CD8-positive, alpha-beta memory T cell (primary cell): Measurements from ENCODE around the gene OR8G1. TPM values are rescaled to one million over a fixed set of nuclear protein-coding genes. Genes with fewer than 3 reads are reported as not detected.
"Not testable (repeated sequence)": the region's sequence is repeated elsewhere in the genome, so short reads cannot be mapped to it uniquely, and the experiment has no call there.

Experiments
- CTCF ChIA-PET: fragments of 350-600 bp; sonication (Branson Sonifier 250); formaldehyde crosslinking; loops from one replicate; lab custom pipeline; 2021; ENCODE audit warnings: antibody characterized with exemption; lab: Charles Lee
- POLR2A ChIA-PET: fragments of 350-600 bp; sonication (Branson Sonifier 250); formaldehyde crosslinking; loops from one replicate; lab custom pipeline; 2021; ENCODE audit warnings: antibody characterized with exemption; lab: Charles Lee
- DNase-seq, 5 donors: peaks; one replicate each; pipeline versions ENCODE4 v3.0.0 to v3.0.0-alpha.2; 2020 to 2022; ENCODE audit warnings: mixed read lengths in 1 of 5
- H3K27ac ChIP-seq: one replicate; pipeline ENCODE4 v1.7.0; 2013; ENCODE audit warnings: low read depth, mild to moderate bottlenecking, low read length, moderate library complexity
- H3K27me3 ChIP-seq: 2 replicates; pipeline ENCODE4 v1.7.0; 2013; ENCODE audit warnings: low read length, mild to moderate bottlenecking; ENCODE audit not compliant: insufficient read depth, poor library complexity, severe bottlenecking
- H3K36me3 ChIP-seq: 2 replicates; pipeline ENCODE4 v1.7.0; 2013; ENCODE audit warnings: mild to moderate bottlenecking, low read length, moderate library complexity; ENCODE audit not compliant: insufficient read depth
- H3K4me1 ChIP-seq: 2 replicates; pipeline ENCODE4 v1.7.0; 2013; ENCODE audit warnings: mild to moderate bottlenecking, low read length, moderate library complexity; ENCODE audit not compliant: insufficient read depth
- H3K4me3 ChIP-seq: 2 replicates; pipeline ENCODE4 v1.7.0; 2013; ENCODE audit warnings: mild to moderate bottlenecking, low read length
- H3K9me3 ChIP-seq: 2 replicates; pipeline ENCODE4 v1.7.0; 2013; ENCODE audit warnings: mild to moderate bottlenecking, low read length
- H3K27ac Mint-ChIP-seq, 8 donors: one replicate each; pipeline ENCODE4 v1.8.0; 2020 to 2021; ENCODE audit warnings: mixed read lengths in 8 of 8, mild to moderate bottlenecking in 6 of 8, inconsistent platforms in 3 of 8, moderate library complexity in 3 of 8
- H3K27me3 Mint-ChIP-seq, 2 donors: one replicate each; pipeline ENCODE4 v1.8.0; 2020 to 2021; ENCODE audit warnings: mixed read lengths in 2 of 2, mild to moderate bottlenecking in 1 of 2, moderate library complexity in 1 of 2
- H3K36me3 Mint-ChIP-seq, 3 donors: one replicate each; pipeline ENCODE4 v1.8.0; 2020 to 2021; ENCODE audit warnings: mixed read lengths in 3 of 3, inconsistent platforms in 1 of 3, mild to moderate bottlenecking in 1 of 3
- H3K4me1 Mint-ChIP-seq, 3 donors: one replicate each; pipeline ENCODE4 v1.8.0; 2020 to 2021; ENCODE audit warnings: mixed read lengths in 3 of 3, inconsistent platforms in 1 of 3, mild to moderate bottlenecking in 1 of 3
- H3K4me3 Mint-ChIP-seq, 7 donors: one replicate each; pipeline ENCODE4 v1.8.0; 2020 to 2021; ENCODE audit warnings: mixed read lengths in 7 of 7, mild to moderate bottlenecking in 6 of 7, moderate library complexity in 4 of 7, inconsistent platforms in 2 of 7
- H3K9me3 Mint-ChIP-seq, 5 donors: one replicate each; pipeline ENCODE4 v1.8.0; 2020 to 2022; ENCODE audit warnings: mixed read lengths in 5 of 5, mild to moderate bottlenecking in 3 of 5, moderate library complexity in 2 of 5, inconsistent platforms in 1 of 5
- polyA plus RNA-seq: library from polyadenylated mRNA; unstranded; fragments of 300-500 nt; fragmentation: Illumina TruSeq; gene quantifications from one replicate; pipeline ENCODE4 v1.2.3, GENCODE V29; 2021
- total RNA-seq, 2 experiments: library from RNA; stranded (reverse); gene quantifications; one replicate each; pipeline ENCODE4 v1.2.3, GENCODE V29; 2021

The OR8G1 gene
- total and polyA plus RNA-seq, 3 experiments from 2014 or later: not detected

DNA sequence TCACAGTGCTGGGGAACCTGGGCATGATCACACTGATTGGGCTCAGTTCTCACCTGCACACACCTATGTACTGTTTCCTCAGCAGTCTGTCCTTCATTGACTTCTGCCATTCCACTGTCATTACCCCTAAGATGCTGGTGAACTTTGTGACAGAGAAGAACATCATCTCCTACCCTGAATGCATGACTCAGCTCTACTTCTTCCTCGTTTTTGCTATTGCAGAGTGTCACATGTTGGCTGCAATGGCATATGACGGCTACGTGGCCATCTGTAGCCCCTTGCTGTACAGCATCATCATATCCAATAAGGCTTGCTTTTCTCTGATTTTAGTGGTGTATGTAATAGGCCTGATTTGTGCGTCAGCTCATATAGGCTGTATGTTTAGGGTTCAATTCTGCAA is 24.1 kb downstream of the OR8G1 start:
- H3K9me3 Mint-ChIP-seq, POLR2A ChIA-PET, H3K27ac ChIP-seq, H3K36me3 Mint-ChIP-seq, H3K27me3 Mint-ChIP-seq, CTCF ChIA-PET, H3K9me3 ChIP-seq, H3K4me1 Mint-ChIP-seq, H3K27me3 ChIP-seq, DNase-seq, H3K27ac Mint-ChIP-seq, H3K4me3 Mint-ChIP-seq, H3K36me3 ChIP-seq, H3K4me3 ChIP-seq, H3K4me1 ChIP-seq: not testable (repeated sequence)

DNA sequence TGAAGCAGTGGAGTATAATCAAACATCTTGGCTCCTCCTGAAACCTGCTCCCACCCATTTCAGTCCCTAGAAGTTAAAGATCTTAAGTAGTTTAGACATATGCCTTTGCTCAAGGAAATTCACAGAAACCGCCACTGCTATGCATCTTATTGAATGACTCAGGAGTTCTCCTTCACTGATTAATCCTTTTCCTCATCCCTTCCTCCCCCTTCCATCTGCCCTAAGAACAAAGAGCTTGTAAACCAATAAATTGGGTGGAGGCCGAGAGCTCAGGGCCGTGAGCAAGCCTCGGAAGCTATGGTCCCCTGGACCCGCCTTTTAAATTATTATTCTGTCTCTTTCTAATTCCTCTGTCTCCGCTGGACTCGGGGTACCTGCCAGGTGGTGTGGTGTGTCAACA is 30.0 kb downstream of the OR8G1 start:
- H3K27ac Mint-ChIP-seq, H3K9me3 Mint-ChIP-seq, H3K4me1 Mint-ChIP-seq, H3K27me3 ChIP-seq, DNase-seq, H3K27ac ChIP-seq, H3K36me3 Mint-ChIP-seq, H3K4me3 ChIP-seq, H3K9me3 ChIP-seq, POLR2A ChIA-PET, H3K4me1 ChIP-seq, H3K4me3 Mint-ChIP-seq, CTCF ChIA-PET, H3K27me3 Mint-ChIP-seq, H3K36me3 ChIP-seq: not testable (repeated sequence)

DNA sequence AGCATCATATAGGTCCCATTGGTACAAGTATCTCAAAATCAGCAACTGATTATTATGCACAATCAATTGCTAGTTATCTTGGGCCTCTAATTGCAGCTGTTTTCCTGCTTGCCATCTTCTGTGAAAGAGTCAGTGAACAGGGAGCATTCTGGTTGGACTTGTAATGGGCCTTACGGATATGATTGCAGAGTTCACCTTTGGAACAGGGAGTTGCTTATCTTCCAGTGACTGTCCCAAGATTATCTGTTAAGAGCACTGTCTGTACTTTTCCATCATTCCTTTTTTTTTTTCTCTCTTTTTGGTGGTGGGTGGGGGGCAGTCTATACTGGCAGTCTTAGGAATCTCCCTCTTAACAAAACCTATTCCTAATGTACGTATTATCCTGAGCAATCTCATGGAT is 33.1 kb downstream of the OR8G1 start:
- H3K27me3 Mint-ChIP-seq: no peaks in the 10 kb centered on the region
- no peaks in the 10 kb centered on the region for H3K4me1 Mint-ChIP-seq
- Histone ChIP-seq H3K9me3 (no peaks in the 10 kb centered on the region), H3K27me3 (no peaks in the 10 kb centered on the region), H3K36me3 (no peaks in the 10 kb centered on the region), H3K4me1 (no peaks in the 10 kb centered on the region), H3K27ac (no peak overlapping the region), H3K4me3 (no peak overlapping the region)
- no peak overlapping the region for H3K27ac Mint-ChIP-seq
- H3K36me3 Mint-ChIP-seq: no peaks in the 10 kb centered on the region
- H3K9me3 Mint-ChIP-seq: peaks cover 0 to 7% (median 0%) of the 10 kb centered on the region in 5 donors
- no peak overlapping the region for H3K4me3 Mint-ChIP-seq
- ChIA-PET CTCF (no interaction called here), POLR2A (no interaction called here)
- no peak for DNase-seq

DNA sequence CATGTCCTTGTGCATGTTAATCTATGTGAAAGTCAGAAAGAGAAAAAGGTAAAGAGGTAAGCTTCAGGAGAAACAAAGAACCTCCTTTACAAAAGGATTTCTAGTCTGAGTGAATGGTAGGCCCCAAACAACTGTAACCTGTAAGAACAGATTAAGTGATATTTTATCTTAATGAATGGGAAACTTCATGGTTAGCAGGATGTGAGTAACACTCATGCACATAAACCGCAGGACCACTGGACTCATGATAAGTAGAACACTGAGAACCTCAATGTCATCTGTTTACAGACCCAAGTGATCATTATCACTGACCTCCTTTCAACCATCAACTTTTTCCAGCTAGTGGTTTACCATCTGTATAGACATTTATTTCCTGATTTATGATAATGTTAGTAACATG is 35.2 kb downstream of the OR8G1 start:
- H3K4me3 ChIP-seq: no peak overlapping the region
- no peak overlapping the region for H3K27ac ChIP-seq
- ChIA-PET POLR2A (no interaction called here), CTCF (no interaction called here)
- no peaks in the 10 kb centered on the region for H3K9me3 ChIP-seq
- no peak for DNase-seq
- Mint-ChIP-seq H3K27me3 (no peaks in the 10 kb centered on the region), H3K27ac (no peak overlapping the region), H3K36me3 (no peaks in the 10 kb centered on the region), H3K4me3 (no peak overlapping the region), H3K9me3 (peaks cover 0 to 15% (median 6%) of the 10 kb centered on the region in 5 donors), H3K4me1 (no peaks in the 10 kb centered on the region)
- no peaks in the 10 kb centered on the region for H3K36me3 ChIP-seq
- H3K4me1 ChIP-seq: no peaks in the 10 kb centered on the region
- no peaks in the 10 kb centered on the region for H3K27me3 ChIP-seq

DNA sequence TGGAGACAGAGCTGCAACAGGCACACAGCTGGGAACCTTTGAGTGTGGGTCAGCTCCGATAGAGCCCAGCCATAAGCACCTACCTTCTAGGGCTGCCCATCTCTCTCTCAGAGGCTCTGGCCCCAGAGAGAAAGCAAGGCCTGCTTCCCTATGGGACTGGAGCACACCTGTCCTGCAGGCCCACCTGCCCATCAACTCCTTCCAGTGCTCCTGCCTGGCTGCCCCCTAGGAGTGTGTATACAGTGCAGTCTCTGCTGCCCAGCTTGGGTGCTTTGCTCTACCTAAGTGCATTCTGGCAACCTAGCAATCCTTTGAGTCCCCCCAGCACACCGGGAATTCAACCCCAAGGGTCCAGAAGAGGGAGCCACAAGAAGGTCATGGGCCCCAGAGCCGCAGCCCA is 36.3 kb downstream of the OR8G1 start:
- no peaks in the 10 kb centered on the region for H3K4me1 ChIP-seq
- H3K27me3 ChIP-seq: no peaks in the 10 kb centered on the region
- DNase-seq: no peak
- no peak overlapping the region for H3K4me3 ChIP-seq
- Mint-ChIP-seq H3K4me3 (no peak overlapping the region), H3K9me3 (peaks cover 0 to 15% (median 7%) of the 10 kb centered on the region in 5 donors), H3K27me3 (no peaks in the 10 kb centered on the region), H3K36me3 (no peaks in the 10 kb centered on the region), H3K4me1 (no peaks in the 10 kb centered on the region), H3K27ac (no peak overlapping the region)
- CTCF ChIA-PET: no interaction called here
- no peaks in the 10 kb centered on the region for H3K9me3 ChIP-seq
- no peaks in the 10 kb centered on the region for H3K36me3 ChIP-seq
- POLR2A ChIA-PET: no interaction called here
- no peak overlapping the region for H3K27ac ChIP-seq

DNA sequence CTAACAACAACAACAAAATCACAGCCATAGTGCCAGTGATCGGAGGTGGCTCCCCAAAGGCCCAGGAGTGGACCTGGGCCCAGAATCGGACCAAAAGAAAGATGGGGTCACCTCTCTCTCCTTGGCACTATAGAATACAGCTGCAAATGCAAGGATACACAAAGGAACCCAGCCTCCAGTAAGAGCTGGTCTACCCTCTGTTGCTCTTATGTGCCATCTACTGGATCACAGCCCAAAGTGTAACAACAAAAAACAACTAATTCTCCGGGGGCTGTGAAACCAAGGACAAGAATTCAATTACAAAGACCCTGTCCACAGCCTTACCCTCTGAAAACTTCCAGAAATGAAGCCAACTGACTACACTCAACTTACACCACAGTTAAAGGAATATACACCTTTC is 36.9 kb downstream of the OR8G1 start:
- Histone ChIP-seq H3K9me3 (no peaks in the 10 kb centered on the region), H3K27ac (no peak overlapping the region), H3K27me3 (no peaks in the 10 kb centered on the region), H3K4me3 (no peak overlapping the region), H3K36me3 (no peaks in the 10 kb centered on the region), H3K4me1 (no peaks in the 10 kb centered on the region)
- ChIA-PET POLR2A (no interaction called here), CTCF (no interaction called here)
- H3K4me1 Mint-ChIP-seq: no peaks in the 10 kb centered on the region
- H3K27me3 Mint-ChIP-seq: no peaks in the 10 kb centered on the region
- H3K9me3 Mint-ChIP-seq: peaks cover 2 to 15% (median 8%) of the 10 kb centered on the region in 5 donors
- no peak overlapping the region for H3K27ac Mint-ChIP-seq
- H3K36me3 Mint-ChIP-seq: no peaks in the 10 kb centered on the region
- DNase-seq: no peak
- H3K4me3 Mint-ChIP-seq: no peak overlapping the region

DNA sequence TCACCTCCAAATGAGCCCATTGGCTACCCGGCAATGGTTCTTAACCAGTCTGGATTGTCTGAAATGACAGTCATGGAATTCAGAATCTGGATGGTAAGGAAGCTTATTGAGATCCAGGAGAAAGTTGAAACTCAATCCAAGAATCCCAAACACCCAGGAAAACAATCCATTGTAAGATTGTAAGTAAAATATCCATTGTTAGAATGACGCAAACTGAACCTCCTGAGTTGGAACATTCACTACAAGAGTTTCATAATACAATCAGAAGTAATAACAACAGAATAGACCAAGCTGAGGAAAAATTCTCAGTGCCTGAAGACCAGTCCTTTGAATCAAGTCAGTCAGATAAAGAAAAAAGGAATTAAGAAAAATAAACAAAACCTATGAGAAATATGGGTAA is 37.4 kb downstream of the OR8G1 start:
- CTCF ChIA-PET: no interaction called here
- POLR2A ChIA-PET: no interaction called here
- no peaks in the 10 kb centered on the region for H3K36me3 Mint-ChIP-seq

DNA sequence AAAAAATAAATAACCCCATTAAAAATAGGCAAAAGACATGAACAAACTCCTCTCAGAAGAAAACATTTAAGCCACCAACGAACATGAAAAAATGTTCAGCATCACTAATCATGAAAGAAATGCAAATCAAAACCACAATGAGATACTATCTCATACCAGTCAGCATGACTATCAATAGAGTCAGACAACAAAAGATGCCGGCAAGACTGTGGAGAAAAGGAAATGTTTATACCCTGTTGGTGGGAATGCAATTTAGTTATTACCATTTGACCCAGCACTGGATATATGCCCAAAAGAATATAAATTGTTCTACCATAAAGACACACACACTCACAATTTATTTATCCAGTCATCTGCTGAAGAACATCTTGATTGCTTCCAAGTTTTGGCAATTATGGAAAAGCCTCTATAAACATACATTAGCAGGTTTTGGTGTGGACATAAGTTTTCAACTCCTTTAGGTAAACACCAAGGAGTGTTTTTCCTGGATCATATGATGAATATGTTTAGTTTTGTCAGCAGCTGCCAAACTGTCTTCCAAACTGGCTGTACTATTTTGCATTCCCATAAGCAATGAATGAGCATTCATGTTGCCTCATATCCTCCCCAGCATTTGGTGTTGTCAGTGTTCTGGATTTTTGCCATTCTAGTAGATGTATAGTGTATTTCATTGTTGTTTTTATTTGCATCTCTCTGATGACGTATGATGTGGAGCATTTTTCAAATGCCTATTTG is 44.9 kb downstream of the OR8G1 start:
- ChIA-PET CTCF (no interaction called here), POLR2A (no interaction called here)
- DNase-seq: no peak
- Histone ChIP-seq H3K36me3 (no peaks in the 10 kb centered on the region), H3K9me3 (no peaks in the 10 kb centered on the region), H3K27me3 (no peaks in the 10 kb centered on the region), H3K4me3 (no peak overlapping the region), H3K4me1 (no peaks in the 10 kb centered on the region), H3K27ac (no peak overlapping the region)
- H3K27me3 Mint-ChIP-seq: peaks cover 0 to 2% of the 10 kb centered on the region in 2 donors
- no peak overlapping the region for H3K27ac Mint-ChIP-seq
- no peaks in the 10 kb centered on the region for H3K4me1 Mint-ChIP-seq
- H3K4me3 Mint-ChIP-seq: no peak overlapping the region
- peaks cover 0 to 21% (median 9%) of the 10 kb centered on the region in 5 donors for H3K9me3 Mint-ChIP-seq
- no peaks in the 10 kb centered on the region for H3K36me3 Mint-ChIP-seq

More for the DNA sequence above, 37.4 kb downstream of the OR8G1 start:
- H3K4me3 Mint-ChIP-seq: no peak overlapping the region
- Histone ChIP-seq H3K27ac (no peak overlapping the region), H3K4me1 (no peaks in the 10 kb centered on the region), H3K4me3 (no peak overlapping the region), H3K27me3 (no peaks in the 10 kb centered on the region), H3K36me3 (no peaks in the 10 kb centered on the region), H3K9me3 (no peaks in the 10 kb centered on the region)
- H3K4me1 Mint-ChIP-seq: no peaks in the 10 kb centered on the region
- peaks cover 2 to 15% (median 8%) of the 10 kb centered on the region in 5 donors for H3K9me3 Mint-ChIP-seq
- DNase-seq: no peak
- no peak overlapping the region for H3K27ac Mint-ChIP-seq
- H3K27me3 Mint-ChIP-seq: no peaks in the 10 kb centered on the region
